Mucosa of descending colon (tissue), 3 donors: ENCODE data around the gene SND1. TPM values are rescaled to one million over a fixed set of nuclear protein-coding genes. Genes with fewer than 3 reads are reported as not detected.
"Not testable (repeated sequence)": the region's sequence is repeated elsewhere in the genome, so short reads cannot be mapped to it uniquely, and the experiment has no call there.

Experiments used
- ATAC-seq: fragments of 200-7000 bp; cut with Tn5 transposase; one replicate; pipeline ENCODE4 v1.9.1; 2020; ENCODE audit warnings: mild to moderate bottlenecking, moderate library complexity
- DNase-seq, 3 donors: peaks; one replicate each; pipeline ENCODE4 v3.0.0-alpha.2; 2020
- H3K36me3 ChIP-seq: fragments of 200-600 bp; one replicate; pipeline ENCODE4 v1.8.0; 2021; ENCODE audit warnings: low read depth, mild to moderate bottlenecking
- H3K4me1 ChIP-seq: fragments of 200-600 bp; one replicate; pipeline ENCODE4 v1.8.0; 2021; ENCODE audit warnings: low read depth, mild to moderate bottlenecking
- H3K4me3 ChIP-seq: fragments of 200-600 bp; one replicate; pipeline ENCODE4 v1.8.0; 2021; ENCODE audit warnings: mild to moderate bottlenecking
- H3K9me3 ChIP-seq: fragments of 200-600 bp; one replicate; pipeline ENCODE4 v1.8.0; 2021; ENCODE audit warnings: mild to moderate bottlenecking
- intact Hi-C, 2 donors: fragments of 100-400 bp; cut with DNase I in 1 of 2; cut with micrococcal nuclease in 1 of 2; formaldehyde crosslinking; loops; one replicate each; pipeline versions ENCODE4 v1.11.0 to v1.11.1; 2022; cut with DNase I, micrococcal nuclease
- total RNA-seq, 3 donors: library from RNA; stranded (reverse); fragmentation: NEBNext Ultra II Directional in 2 of 3; extraction: Animal tissue kit (Norgen Biotek cat#: 25700) in 2 of 3; gene quantifications; one replicate each; pipeline versions ENCODE4 v1.2.1 to v1.2.4, GENCODE V29; 2021 to 2023
- TF ChIP-seq, protein P1 (sequence below): fragments of 200-600 bp; IDR thresholded peaks from one replicate; pipeline ENCODE4 v1.8.0; 2022; ENCODE audit warnings: antibody characterized with exemption, mild to moderate bottlenecking
- donor health status: DM: no; HTN: no; CAD: no; lungs with moderate emphysema.
- donor health status: DM: no; HTN: no; CAD: no.
- donor health status: DM: no; HTN: yes; CAD: no.

SND1 gene
- total RNA-seq, 3 donors from 2014 or later: 99.0 to 131 (median 106) TPM

DNA sequence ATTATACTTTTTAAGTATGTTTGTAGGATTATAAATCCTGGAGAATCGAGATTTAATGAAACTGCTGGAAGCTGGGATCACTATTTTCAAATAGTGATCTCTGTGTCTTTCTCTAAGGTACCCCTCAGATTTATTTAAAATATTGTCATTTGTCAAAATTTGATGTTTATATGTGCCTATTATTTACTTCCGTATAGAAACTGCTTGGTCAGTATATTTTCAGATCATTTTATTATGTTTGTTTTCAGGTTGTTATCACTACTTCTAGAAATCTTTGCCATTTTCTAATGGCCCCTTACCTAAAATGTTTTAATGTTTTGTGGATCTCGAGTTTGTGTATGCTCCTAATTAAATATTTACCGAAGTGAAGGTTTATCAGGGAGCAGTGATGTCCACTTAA lies 183.7 kb downstream of the SND1 start:
- TF ChIP-seq, protein P1, sequence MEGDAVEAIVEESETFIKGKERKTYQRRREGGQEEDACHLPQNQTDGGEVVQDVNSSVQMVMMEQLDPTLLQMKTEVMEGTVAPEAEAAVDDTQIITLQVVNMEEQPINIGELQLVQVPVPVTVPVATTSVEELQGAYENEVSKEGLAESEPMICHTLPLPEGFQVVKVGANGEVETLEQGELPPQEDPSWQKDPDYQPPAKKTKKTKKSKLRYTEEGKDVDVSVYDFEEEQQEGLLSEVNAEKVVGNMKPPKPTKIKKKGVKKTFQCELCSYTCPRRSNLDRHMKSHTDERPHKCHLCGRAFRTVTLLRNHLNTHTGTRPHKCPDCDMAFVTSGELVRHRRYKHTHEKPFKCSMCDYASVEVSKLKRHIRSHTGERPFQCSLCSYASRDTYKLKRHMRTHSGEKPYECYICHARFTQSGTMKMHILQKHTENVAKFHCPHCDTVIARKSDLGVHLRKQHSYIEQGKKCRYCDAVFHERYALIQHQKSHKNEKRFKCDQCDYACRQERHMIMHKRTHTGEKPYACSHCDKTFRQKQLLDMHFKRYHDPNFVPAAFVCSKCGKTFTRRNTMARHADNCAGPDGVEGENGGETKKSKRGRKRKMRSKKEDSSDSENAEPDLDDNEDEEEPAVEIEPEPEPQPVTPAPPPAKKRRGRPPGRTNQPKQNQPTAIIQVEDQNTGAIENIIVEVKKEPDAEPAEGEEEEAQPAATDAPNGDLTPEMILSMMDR: no peak
- Histone ChIP-seq H3K4me3 (no peak overlapping the region), H3K9me3 (peaks cover 9% of the 10 kb centered on the region), H3K4me1 (no peaks in the 10 kb centered on the region), H3K36me3 (no peaks in the 10 kb centered on the region)
- DNase-seq (no peak), ATAC-seq (no peak)
- intact Hi-C loops: no loop called here

DNA sequence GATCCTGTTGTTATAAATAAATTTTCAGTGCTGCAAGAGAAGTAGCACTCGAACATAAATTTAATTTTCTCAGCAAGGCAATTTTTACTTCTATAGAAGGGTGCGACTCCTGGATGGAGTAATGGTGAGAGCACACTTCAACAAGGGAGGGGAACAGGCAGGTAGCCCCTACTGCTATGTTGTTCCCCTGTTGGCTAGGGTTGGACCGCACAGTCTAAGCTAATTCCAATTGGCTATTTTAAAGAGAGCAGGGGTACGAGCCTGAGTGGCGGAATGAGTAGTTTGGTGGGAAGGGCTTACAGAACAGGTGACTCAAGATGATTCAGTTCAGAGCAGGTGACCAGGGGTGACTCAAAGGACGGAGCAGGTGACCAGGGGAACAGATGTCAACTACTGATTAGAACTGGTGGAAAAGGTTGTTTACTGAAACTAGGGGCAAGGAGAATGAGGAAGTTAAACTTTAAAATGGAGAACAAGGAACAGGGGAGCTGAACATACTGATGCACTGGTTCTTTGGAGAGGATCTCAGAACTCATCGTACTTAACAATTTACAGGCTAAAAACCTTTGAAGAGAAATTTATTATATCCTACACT lies 185.9 kb downstream of the SND1 start:
- H3K36me3 ChIP-seq, H3K4me3 ChIP-seq, DNase-seq, H3K4me1 ChIP-seq, H3K9me3 ChIP-seq, intact Hi-C loops: not testable (repeated sequence)
- ATAC-seq: peak; percentile 12

DNA sequence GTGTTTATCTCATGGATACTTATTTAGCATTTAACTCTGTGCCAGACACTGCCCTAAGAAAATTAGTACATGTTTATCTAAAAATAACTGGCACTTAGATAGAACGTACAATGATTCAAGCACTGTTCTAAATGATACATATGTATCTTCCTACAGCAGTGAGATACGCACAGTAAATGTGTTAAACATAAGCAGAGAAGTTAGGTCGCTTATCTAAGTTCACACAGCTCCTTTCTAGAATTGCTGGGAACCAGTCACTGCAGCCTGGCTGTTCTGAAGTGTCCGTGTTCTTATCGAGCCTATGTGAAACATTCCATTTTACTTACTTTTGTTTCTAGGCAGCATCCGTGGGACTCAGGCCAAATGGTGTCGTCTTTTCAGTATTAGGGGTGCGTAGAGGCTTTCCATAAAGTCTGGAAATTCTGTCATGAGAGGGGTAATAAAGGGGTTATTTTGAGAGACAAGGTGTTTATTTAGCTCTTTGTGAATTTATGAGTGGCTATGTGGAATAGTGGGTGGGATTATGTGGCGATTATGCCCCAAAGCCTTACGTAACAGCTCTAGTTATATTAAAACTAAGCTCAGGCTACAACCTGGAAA lies 186.9 kb downstream of the SND1 start:
- TF ChIP-seq, protein P1: no peak
- Histone ChIP-seq H3K4me1 (peaks cover 8% of the 10 kb centered on the region), H3K4me3 (no peak overlapping the region), H3K36me3 (no peaks in the 10 kb centered on the region), H3K9me3 (peaks cover 9% of the 10 kb centered on the region)
- peak; percentile 33 for ATAC-seq
- intact Hi-C loops: no loop called here
- no peak for DNase-seq

DNA sequence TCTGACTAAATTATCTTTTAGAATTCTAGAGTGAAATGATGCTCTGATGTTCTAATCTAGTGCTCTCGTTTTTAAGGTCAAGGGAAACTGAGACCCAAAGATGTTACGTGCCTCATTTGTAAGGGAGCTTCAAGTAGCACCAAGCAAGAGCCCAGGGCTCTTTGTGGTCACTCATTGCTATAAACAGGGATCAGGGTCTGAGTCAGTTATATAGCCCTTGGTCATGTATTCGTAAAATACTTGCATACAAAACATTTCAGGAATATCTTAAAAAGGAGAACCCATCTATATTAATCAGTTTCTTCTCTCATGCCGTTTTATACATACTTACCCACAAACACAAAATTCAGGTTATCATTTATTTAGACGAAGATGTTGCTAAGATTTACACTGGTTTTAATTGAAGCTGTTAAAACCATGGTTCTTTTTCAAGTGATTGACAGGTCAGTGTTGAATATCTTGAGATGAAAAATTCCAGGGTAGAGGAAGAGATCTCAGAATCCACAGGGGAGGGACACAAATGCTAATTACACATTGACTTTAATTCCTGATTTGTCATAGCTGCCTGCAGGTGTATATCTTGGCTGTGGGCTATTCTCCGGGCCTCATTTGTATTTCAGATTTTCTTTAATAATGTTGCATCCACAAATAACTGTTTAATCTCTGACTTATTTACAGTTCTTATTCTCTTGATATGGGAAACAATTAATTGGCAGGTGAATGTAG lies 188.4 kb downstream of the SND1 start:
- Histone ChIP-seq H3K4me3 (no peak overlapping the region), H3K4me1 (peaks cover 20% of the 10 kb centered on the region), H3K36me3 (no peaks in the 10 kb centered on the region), H3K9me3 (peaks cover 9% of the 10 kb centered on the region)
- TF ChIP-seq, protein P1: no peak
- DNase-seq (no peak), ATAC-seq (no peak)
- intact Hi-C loops: no loop called here

DNA sequence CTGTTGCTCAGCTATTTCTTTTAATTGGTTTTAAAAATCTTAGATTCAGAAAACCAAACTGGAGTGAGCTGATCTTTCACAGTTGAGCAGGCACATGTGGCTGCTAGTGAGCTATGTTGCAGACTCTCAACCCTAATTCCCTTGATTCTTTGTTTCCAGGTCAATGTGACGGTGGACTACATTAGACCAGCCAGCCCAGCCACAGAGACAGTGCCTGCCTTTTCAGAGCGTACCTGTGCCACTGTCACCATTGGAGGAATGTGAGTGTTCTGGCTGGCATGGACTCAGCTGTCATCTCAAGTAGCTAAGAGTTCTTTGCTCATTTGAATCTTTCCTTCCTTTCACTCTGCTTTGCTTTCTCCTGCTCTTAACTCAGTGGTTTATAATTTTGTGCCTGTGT lies 192.2 kb downstream of the SND1 start:
- TF ChIP-seq, protein P1: no peak
- Histone ChIP-seq H3K36me3 (no peaks in the 10 kb centered on the region), H3K4me1 (peaks cover 32% of the 10 kb centered on the region), H3K4me3 (no peak overlapping the region), H3K9me3 (no peaks in the 10 kb centered on the region)
- no peak for ATAC-seq
- intact Hi-C loops: no loop called here
- DNase-seq: no peak

DNA sequence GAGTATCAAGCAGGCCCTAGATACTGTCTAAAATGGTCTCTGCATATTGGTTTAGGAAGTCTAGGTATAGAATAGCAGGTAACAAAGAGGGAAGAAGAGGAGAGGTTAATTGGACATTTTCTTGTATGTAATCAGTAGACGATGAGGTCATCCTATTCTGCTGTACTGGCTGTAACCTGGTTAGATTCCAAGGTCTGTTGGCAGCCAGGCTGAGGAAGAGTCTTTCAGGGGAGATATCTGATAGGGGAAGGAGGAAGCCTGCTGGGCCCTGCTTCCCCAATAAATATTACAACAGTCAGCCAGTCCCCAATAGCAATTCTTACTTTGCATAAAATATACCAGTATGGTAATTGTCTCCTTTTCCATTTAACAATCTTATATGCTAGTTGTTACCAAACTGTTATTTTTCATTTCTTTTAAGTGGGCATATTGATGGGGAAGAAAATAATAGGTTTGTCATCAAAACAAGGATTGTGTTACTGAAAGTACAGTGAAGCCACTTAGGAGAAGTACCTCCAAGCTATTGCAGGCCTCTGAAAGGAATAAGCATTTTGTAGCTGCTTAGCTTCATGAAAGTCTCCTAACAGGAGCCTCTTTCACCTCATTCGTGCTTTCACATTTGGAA lies 192.8 kb downstream of the SND1 start:
- H3K4me1 ChIP-seq: peaks cover 32% of the 10 kb centered on the region
- ATAC-seq: peak; percentile 87
- peak in 1 of 3 donors; percentile 52 for DNase-seq
- H3K9me3 ChIP-seq: no peaks in the 10 kb centered on the region
- no peaks in the 10 kb centered on the region for H3K36me3 ChIP-seq
- H3K4me3 ChIP-seq: no peak overlapping the region
- TF ChIP-seq, protein P1: no peak
- intact Hi-C loops: no loop called here
